T47D (cell line): Measurements from ENCODE around the gene SRSF6.
"Not testable (repeated sequence)": the region's sequence is repeated elsewhere in the genome, so short reads cannot be mapped to it uniquely, and the experiment has no call there.

Experiments
- DNase-seq, 2 experiments: peaks; one replicate each; pipeline versions ENCODE4 v3.0.0 to v3.0.0-alpha.2; 2011 to 2012; ENCODE audit warnings: low read depth in 1 of 2, low spot score in 1 of 2
- JUND ChIP-seq: IDR thresholded peaks from 2 replicates; pipeline ENCODE4 v1.6.1; 2012; ENCODE audit warnings: low read depth
- in situ Hi-C: cut with HindIII; loops from 2 replicates; pipeline ENCODE4 v1.10.0; 2016; ENCODE audit warnings: low sequenced_read_pairs, low pct_unique_long_range_greater_than_20kb

SRSF6 gene

DNA sequence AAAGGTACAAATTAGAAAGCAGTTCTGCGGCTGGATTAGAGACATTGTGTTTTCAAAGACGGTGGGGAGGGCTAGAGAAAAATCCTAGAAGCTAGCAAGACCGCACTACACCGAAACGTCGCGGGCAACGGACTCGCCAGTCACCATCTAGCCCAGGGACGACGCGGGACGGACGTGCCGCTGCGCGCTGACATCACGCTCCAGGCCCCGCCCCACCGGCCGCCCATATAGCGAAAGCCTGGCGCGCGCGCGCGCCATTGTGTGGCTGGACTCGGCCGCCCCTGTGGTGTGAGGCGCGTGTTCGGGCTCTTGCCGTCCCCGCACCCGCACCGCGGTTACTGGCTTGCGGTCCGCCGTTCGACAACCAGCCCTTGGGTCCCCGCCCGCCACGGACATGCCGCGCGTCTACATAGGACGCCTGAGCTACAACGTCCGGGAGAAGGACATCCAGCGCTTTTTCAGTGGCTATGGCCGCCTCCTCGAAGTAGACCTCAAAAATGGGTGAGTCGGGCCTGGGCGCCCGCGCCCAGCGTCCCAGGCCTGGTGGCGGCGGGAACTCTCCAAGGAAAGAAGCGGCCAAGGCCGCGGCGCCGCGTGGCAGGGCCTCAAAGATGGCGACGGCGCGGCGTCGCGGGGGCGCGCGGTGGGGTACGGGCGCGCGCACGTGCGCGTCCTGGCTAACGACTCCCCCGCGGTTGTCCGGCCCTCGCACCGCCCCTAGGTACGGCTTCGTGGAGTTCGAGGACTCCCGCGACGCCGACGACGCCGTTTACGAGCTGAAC is at the start of gene SRSF6:
SRSF6 (plus strand) TSS at position 257 of the 782 bp plus-strand sequence; CDS start at position 395, 138 bp downstream.
- in situ Hi-C loops, result no loop called here
- DNase-seq, result peak; percentile 94 to 97
- TF ChIP-seq JUND, result no peak

DNA sequence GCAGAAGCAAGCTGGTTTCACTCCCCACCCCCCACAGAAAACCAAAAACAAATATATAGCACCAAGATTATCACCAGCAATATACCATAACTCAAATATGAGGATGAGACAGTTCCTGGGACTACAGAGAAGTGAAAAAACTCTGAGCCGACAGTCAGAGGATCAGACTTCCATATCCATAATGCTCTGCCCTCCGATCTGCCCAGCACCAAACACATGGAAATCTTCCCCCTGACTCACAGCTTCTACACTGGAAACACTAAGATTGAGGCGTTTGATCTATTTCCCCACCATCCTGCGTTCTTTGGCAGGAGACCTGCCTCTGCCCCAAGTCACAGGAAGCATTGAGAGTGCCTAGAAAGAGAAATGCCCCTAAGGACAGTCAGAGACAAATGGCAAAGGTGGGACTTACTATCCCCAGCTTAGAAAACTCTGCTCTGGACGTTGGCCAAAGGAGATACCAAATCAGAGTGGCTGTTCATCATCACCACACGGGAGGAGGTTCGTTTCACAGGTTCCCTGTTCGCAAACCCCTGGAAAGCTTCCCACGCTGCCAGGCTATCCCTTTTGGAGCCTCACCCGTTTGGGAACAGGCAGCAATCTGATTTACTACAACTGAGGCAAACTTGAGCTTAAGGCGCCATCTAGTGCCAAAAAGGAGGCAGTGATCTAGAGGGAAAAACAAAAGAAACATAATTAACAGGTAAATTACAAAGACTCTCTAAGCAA is 48.7 kb upstream of the SRSF6 start:
- TF ChIP-seq JUND, result no peak
- in situ Hi-C loops, result no loop called here
- DNase-seq, result peak; percentile 51 to 77

- in situ Hi-C loops, result no loop called here
- TF ChIP-seq JUND, result no peak
- no peak for DNase-seq
Observed at GRCh38 chr20:43409577-43409913, 48.2 kb upstream of the SRSF6 start.

- in situ Hi-C loops, result no loop called here
Observed at GRCh38 chr20:43415661-43416430, 41.9 kb upstream of the SRSF6 start.

GRCh38 chr20:43416591-43417228 is 41.0 kb upstream of the SRSF6 start:
- in situ Hi-C loops, result no loop called here

More at GRCh38 chr20:43415661-43416430, 41.9 kb upstream of the SRSF6 start:
- TF ChIP-seq JUND, result no peak
- peak in 1 of 2 experiments; percentile 33 for DNase-seq

DNA sequence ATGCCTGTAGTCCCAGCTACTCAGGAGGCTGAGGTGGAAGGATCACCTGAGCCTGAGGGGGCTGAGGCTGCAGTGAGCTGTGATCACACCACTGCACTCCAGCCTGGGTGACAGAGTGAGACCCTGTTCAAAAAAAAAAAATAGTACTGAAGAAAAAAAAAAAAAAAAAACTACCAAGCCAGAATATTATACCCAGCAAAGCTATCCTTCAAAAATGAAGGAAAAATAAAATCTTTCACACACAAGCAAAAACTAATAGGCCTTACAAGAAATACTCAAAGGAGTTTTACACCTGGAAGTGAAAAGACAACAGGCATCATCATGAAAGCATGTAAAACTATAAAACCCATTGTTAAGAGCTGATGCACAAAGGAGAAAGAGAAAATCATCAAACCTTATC is 37.5 kb upstream of the SRSF6 start:
- in situ Hi-C loops, result no loop called here
- no peak for DNase-seq
- TF ChIP-seq JUND, result no peak

More at GRCh38 chr20:43416591-43417228, 41.0 kb upstream of the SRSF6 start:
- TF ChIP-seq JUND, result no peak
- no peak for DNase-seq

GRCh38 chr20:43420913-43421312 is 36.8 kb upstream of the SRSF6 start:
- in situ Hi-C loops, DNase-seq: not testable (repeated sequence)

DNA sequence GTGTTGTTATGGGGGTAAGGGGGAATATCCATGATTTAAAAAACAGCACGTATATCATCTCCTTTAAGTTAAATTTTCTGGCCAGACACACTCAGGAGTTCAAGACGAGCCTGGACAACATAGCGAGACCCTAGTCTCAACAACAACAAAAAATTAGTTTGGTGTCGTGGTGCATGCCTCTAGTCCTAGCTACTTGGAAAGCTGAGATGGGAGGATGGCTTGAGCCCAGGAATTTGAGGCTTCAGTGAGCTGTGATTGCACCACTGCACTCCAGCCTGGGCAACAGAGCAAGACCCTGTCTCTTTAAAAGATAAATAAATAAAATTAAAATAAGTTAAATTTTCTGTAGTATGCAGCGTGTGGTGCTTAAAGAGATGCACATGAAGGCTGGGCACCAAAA is 31.5 kb upstream of the SRSF6 start:
- TF ChIP-seq JUND, result no peak
- no peak for DNase-seq
- in situ Hi-C loops, result no loop called here

DNA sequence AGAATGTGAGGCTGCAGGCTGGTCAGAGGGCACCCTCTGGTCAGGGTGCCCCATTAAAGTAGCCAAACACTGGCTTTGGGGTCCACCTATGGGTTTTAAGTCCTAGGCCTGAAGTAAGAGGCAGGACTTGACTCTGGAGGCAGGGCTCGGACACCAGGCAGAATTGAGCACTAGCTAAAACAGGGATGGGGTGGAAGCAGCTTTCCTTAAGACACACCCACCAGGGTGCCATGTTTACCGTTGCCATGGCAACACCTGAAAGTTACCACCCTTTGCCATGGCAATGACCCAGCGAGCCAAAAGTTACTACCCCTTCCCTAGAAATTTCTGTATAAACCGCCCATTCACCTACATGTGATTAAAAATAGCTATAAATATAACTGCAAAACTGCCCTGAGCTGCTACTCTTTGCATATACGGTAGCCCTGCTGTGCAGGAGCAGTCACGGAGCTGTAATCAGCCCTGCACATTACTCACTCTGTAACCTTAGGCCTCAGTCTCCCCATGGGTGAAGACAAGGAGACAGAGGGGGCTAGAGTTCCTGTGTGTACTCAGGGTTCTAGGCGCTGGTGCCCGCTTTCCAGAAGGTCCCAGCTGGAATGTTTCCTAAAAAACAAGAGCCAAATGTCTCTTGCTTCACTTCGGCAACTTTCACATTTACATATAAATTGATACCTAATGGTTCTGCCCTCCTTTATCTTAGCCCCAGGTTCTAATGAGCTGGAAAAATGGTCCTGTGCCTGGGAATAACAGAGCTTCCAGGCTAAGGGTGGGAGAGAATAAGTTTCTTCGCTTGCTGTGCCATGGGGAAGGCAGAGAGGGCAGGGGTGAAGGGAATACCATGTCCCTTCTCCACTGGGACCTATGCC is 27.2 kb upstream of the SRSF6 start:
- no peak for TF ChIP-seq JUND
- DNase-seq, result no peak
- in situ Hi-C loops, result no loop called here

- TF ChIP-seq JUND, result no peak
- in situ Hi-C loops, result no loop called here
- no peak for DNase-seq
Observed at GRCh38 chr20:43431134-43431519, 26.6 kb upstream of the SRSF6 start.

- peak in 1 of 2 experiments; percentile 63 for DNase-seq
- in situ Hi-C loops, result no loop called here
- TF ChIP-seq JUND, result no peak
Observed at GRCh38 chr20:43432498-43432897, 25.2 kb upstream of the SRSF6 start.
